SU-DHL-6 (cell line): ENCODE data around the gene ASCC3.

Experiments
- H2AFZ ChIP-seq: fragments of 200-600 bp; sonication (generic); 2 replicates; pipeline ENCODE4 v1.6.1; 2014; ENCODE audit warnings: low read depth, mild to moderate bottlenecking, moderate library complexity, mixed read lengths, antibody characterized with exemption, low read length; ENCODE audit not compliant: severe bottlenecking
- H3F3A ChIP-seq: fragments of 200-600 bp; shearing (Covaris generic); 2 replicates; pipeline ENCODE4 v1.6.0; 2016; ENCODE audit warnings: antibody characterized with exemption, mild to moderate bottlenecking; ENCODE audit not compliant: insufficient read depth
- H3K27ac ChIP-seq: fragments of 200-600 bp; sonication (generic); 2 replicates; pipeline ENCODE4 v1.5.1; 2016; ENCODE audit warnings: low read depth, mild to moderate bottlenecking, low read length, moderate library complexity, mixed read lengths
- H3K27me3 ChIP-seq: fragments of 200-600 bp; sonication (generic), shearing (Covaris generic); 2 replicates; pipeline ENCODE4 v1.6.0; 2014; ENCODE audit warnings: mild to moderate bottlenecking, low read length
- H3K36me3 ChIP-seq: fragments of 200-600 bp; sonication (generic); 2 replicates; pipeline ENCODE4 v1.6.1; 2014; ENCODE audit warnings: mild to moderate bottlenecking, low read length, mixed read lengths
- H3K4me2 ChIP-seq: fragments of 300-600, 200-600 bp; shearing (Covaris generic), sonication (generic); 2 replicates; pipeline ENCODE4 v1.6.0; 2014; ENCODE audit warnings: low read length, low read depth, mild to moderate bottlenecking; ENCODE audit not compliant: poor library complexity, severe bottlenecking
- H3K4me3 ChIP-seq: fragments of 200-600 bp; sonication (generic); 2 replicates; pipeline ENCODE4 v1.5.1; 2014; ENCODE audit warnings: antibody characterized with exemption, low read length, mild to moderate bottlenecking, mixed read lengths; ENCODE audit not compliant: insufficient read depth, poor library complexity, severe bottlenecking
- H3K79me2 ChIP-seq: fragments of 200-600 bp; sonication (generic); 2 replicates; pipeline ENCODE4 v1.6.1; 2014; ENCODE audit warnings: mild to moderate bottlenecking, low read length, moderate library complexity; ENCODE audit not compliant: insufficient read depth
- H3K9ac ChIP-seq: fragments of 200-600 bp; sonication (generic); 2 replicates; pipeline ENCODE4 v1.7.0; 2014; ENCODE audit warnings: mild to moderate bottlenecking, low read length
- H3K9me2 ChIP-seq: fragments of 200-600 bp; sonication (generic); replicated peaks from 2 replicates; pipeline ENCODE4 v1.6.1; 2014; ENCODE audit warnings: low read length; ENCODE audit not compliant: insufficient read depth
- H3K9me3 ChIP-seq: fragments of 200-600 bp; sonication (generic); 2 replicates; pipeline ENCODE4 v1.6.1; 2014; ENCODE audit warnings: low read length, mixed read lengths; ENCODE audit not compliant: insufficient read depth
- H4K20me1 ChIP-seq: fragments of 200-600 bp; sonication (generic); 2 replicates; pipeline ENCODE4 v1.6.1; 2014; ENCODE audit warnings: low read depth, mild to moderate bottlenecking, antibody characterized with exemption, low read length, moderate library complexity, mixed read lengths
- CTCF ChIP-seq: fragments of 200-600 bp; sonication (generic); IDR thresholded peaks from one replicate; pipeline ENCODE4 v1.5.1; 2017; ENCODE audit warnings: antibody characterized with exemption, mild to moderate bottlenecking, low read length, moderate library complexity; ENCODE audit not compliant: insufficient read depth, poor library complexity, severe bottlenecking
- EZH2phosphoT487 ChIP-seq: fragments of 200-600 bp; sonication (generic), shearing (Covaris generic); conservative IDR thresholded peaks from 2 replicates; pipeline ENCODE4 v1.6.1; 2018; ENCODE audit warnings: mild to moderate bottlenecking, antibody characterized with exemption, low read length, moderate library complexity, mixed read lengths

Gene ASCC3

GRCh38 chr6:100704961-100705360 is 176.2 kb downstream of the ASCC3 start:
- no peak overlapping the region for H3K4me2 ChIP-seq
- no peaks in the 10 kb centered on the region for H4K20me1 ChIP-seq
- no peaks in the 10 kb centered on the region for H3F3A ChIP-seq
- no peak for TF ChIP-seq CTCF
- TF ChIP-seq EZH2phosphoT487, result no peak
- H3K9ac ChIP-seq, result no peak overlapping the region
- H3K27ac ChIP-seq, result no peak overlapping the region
- H3K79me2 ChIP-seq, result no peaks in the 10 kb centered on the region
- no peaks in the 10 kb centered on the region for H3K27me3 ChIP-seq
- no peaks in the 10 kb centered on the region for H3K9me2 ChIP-seq
- peaks cover 13% of the 10 kb centered on the region; the same call in 1 of the 2 replicates for H3K36me3 ChIP-seq
- no peak overlapping the region for H2AFZ ChIP-seq
- peaks cover 4% of the 10 kb centered on the region; the same call in 1 of the 2 replicates for H3K9me3 ChIP-seq
- H3K4me3 ChIP-seq, result no peak overlapping the region

- peaks cover 13% of the 10 kb centered on the region; the same call in 1 of the 2 replicates for H3K36me3 ChIP-seq
- H2AFZ ChIP-seq, result no peak overlapping the region
- TF ChIP-seq CTCF, result no peak
- no peak for TF ChIP-seq EZH2phosphoT487
- H4K20me1 ChIP-seq, result no peaks in the 10 kb centered on the region
- no peak overlapping the region for H3K27ac ChIP-seq
- H3K4me2 ChIP-seq, result no peak overlapping the region
- H3K9me2 ChIP-seq, result no peaks in the 10 kb centered on the region
- H3K27me3 ChIP-seq, result no peaks in the 10 kb centered on the region
- no peak overlapping the region for H3K9ac ChIP-seq
- no peak overlapping the region for H3K4me3 ChIP-seq
- no peaks in the 10 kb centered on the region for H3K79me2 ChIP-seq
- peaks cover 4% of the 10 kb centered on the region; the same call in 1 of the 2 replicates for H3K9me3 ChIP-seq
- no peaks in the 10 kb centered on the region for H3F3A ChIP-seq
These were observed 179.4 kb downstream of the ASCC3 start for GRCh38 chr6:100701728-100702127.

- H3K27ac ChIP-seq, result no peak overlapping the region
- H2AFZ ChIP-seq, result no peak overlapping the region
- peaks cover 4% of the 10 kb centered on the region; the same call in 1 of the 2 replicates for H3K9me3 ChIP-seq
- peaks cover 15% of the 10 kb centered on the region for H3K36me3 ChIP-seq
- H3K4me2 ChIP-seq, result no peak overlapping the region
- no peaks in the 10 kb centered on the region; the same call in 1 of the 2 replicates for H3F3A ChIP-seq
- no peaks in the 10 kb centered on the region for H3K27me3 ChIP-seq
- TF ChIP-seq CTCF (no peak), EZH2phosphoT487 (no peak)
- no peaks in the 10 kb centered on the region for H3K79me2 ChIP-seq
- no peaks in the 10 kb centered on the region for H3K9me2 ChIP-seq
- no peaks in the 10 kb centered on the region for H4K20me1 ChIP-seq
- no peak overlapping the region for H3K9ac ChIP-seq
- no peak overlapping the region for H3K4me3 ChIP-seq
These were observed 181.1 kb downstream of the ASCC3 start for GRCh38 chr6:100700009-100700408.
